Bronchial epithelial cell (primary cell): ENCODE measurements around the gene MCC. TPM values are rescaled to one million over a fixed set of nuclear protein-coding genes. Genes with fewer than 3 reads are reported as not detected.

ENCODE experiments used
- DNase-seq: peaks from one replicate; pipeline ENCODE4 v3.0.0-alpha.2; 2010; ENCODE audit warnings: low read depth
- FAIRE-seq: peaks from 2 replicates; lab custom pipeline; 2011; peaks lifted over from hg19 to GRCh38; lab: Jason Lieb, UNC
- H3K27me3 ChIP-seq: 2 replicates; pipeline ENCODE4 v1.5.1; 2011; ENCODE audit warnings: low read length; ENCODE audit not compliant: control insufficient read depth, insufficient read depth
- H3K36me3 ChIP-seq: 2 replicates; pipeline ENCODE4 v1.5.1; 2011; ENCODE audit warnings: low read length; ENCODE audit not compliant: control insufficient read depth, insufficient read depth
- H3K4me3 ChIP-seq: 2 replicates; pipeline ENCODE4 v1.5.1; 2011; ENCODE audit warnings: mild to moderate bottlenecking, low read depth, low read length, control low read depth
- CTCF ChIP-seq: IDR thresholded peaks from 2 replicates; pipeline ENCODE4 v1.5.1; 2011; ENCODE audit warnings: mild to moderate bottlenecking, moderate library complexity, low read length, control low read depth, inconsistent platforms; ENCODE audit not compliant: insufficient read depth, severe bottlenecking
- total RNA-seq: library from RNA; depleted of rRNA; stranded (reverse); fragments of >200 nt; gene quantifications from 2 replicates; pipeline ENCODE4 v1.2.1, GENCODE V29; 2014

The MCC gene
- total RNA-seq, 1 donor from 2014 or later = 43.2 TPM

- no peak for FAIRE-seq
- no peak for TF ChIP-seq CTCF
- DNase-seq = no peak
- no peaks in the 10 kb centered on the region for H3K27me3 ChIP-seq
- peak overlapping the region; percentile 95 for H3K4me3 ChIP-seq
- H3K36me3 ChIP-seq = peaks cover 1% of the 10 kb centered on the region
Observed at GRCh38 chr5:112977440-112977861, 510.8 kb downstream of the MCC start.

- TF ChIP-seq CTCF = no peak
- peak within 1 kb of the TSS; percentile 95 for H3K4me3 ChIP-seq
- peaks cover 1% of the 10 kb centered on the region for H3K36me3 ChIP-seq
- FAIRE-seq (peak; percentile 95), DNase-seq (peak; percentile 99)
- H3K27me3 ChIP-seq = no peaks in the 10 kb centered on the region
Observed at GRCh38 chr5:112976432-112977309, 511.6 kb downstream of the MCC start, which contains the start of gene DCP2. TSS of gene DCP2 (plus strand) at chr5:112976798. CDS start at chr5:112976934, 136 bp downstream.

- H3K36me3 ChIP-seq = no peaks in the 10 kb centered on the region
- H3K27me3 ChIP-seq = no peaks in the 10 kb centered on the region
- TF ChIP-seq CTCF = no peak
- DNase-seq (no peak), FAIRE-seq (no peak)
- peak overlapping the region; percentile 95 for H3K4me3 ChIP-seq
Observed at GRCh38 chr5:112975721-112976431, 512.4 kb downstream of the MCC start.

- no peak for TF ChIP-seq CTCF
Observed at GRCh38 chr5:112974901-112975300, 513.4 kb downstream of the MCC start.

GRCh38 chr5:112973904-112974303 is 514.3 kb downstream of the MCC start:
- no peak for DNase-seq
- TF ChIP-seq CTCF = no peak
- FAIRE-seq = no peak

More at GRCh38 chr5:112974901-112975300, 513.4 kb downstream of the MCC start:
- no peak for DNase-seq
- no peak for FAIRE-seq
- Histone ChIP-seq H3K36me3 (no peaks in the 10 kb centered on the region), H3K27me3 (no peaks in the 10 kb centered on the region), H3K4me3 (no peak overlapping the region)

More at GRCh38 chr5:112973904-112974303, 514.3 kb downstream of the MCC start:
- H3K4me3 ChIP-seq = no peak overlapping the region
- no peaks in the 10 kb centered on the region for H3K27me3 ChIP-seq
- H3K36me3 ChIP-seq = no peaks in the 10 kb centered on the region
